Fibroblast of skin of right quadriceps (primary cell): ENCODE results near the gene BCLAF1.

Experiments used
- DNase-seq: peaks from one replicate; pipeline ENCODE4 v3.0.0-alpha.2; 2013

The BCLAF1 gene

GRCh38 chr6:136289579-136290409 is at the start of gene BCLAF1:
TSS of gene BCLAF1 (minus strand) at chr6:136289846. CDS start at chr6:136279866, 9,980 bp downstream.
- DNase-seq, result peak; percentile 99

GRCh38 chr6:136338486-136338885 is 48.8 kb upstream of the BCLAF1 start:
- DNase-seq, result no peak

GRCh38 chr6:136337606-136338005 is 48.0 kb upstream of the BCLAF1 start:
- no peak for DNase-seq

GRCh38 chr6:136337121-136337520 is 47.5 kb upstream of the BCLAF1 start:
- DNase-seq, result no peak

- no peak for DNase-seq
Measured at GRCh38 chr6:136335736-136336363, 46.2 kb upstream of the BCLAF1 start.

GRCh38 chr6:136334853-136335252 is 45.2 kb upstream of the BCLAF1 start:
- DNase-seq, result no peak

GRCh38 chr6:136334465-136334846 is 44.8 kb upstream of the BCLAF1 start:
- no peak for DNase-seq

- DNase-seq, result no peak
Measured at GRCh38 chr6:136333824-136334464, 44.3 kb upstream of the BCLAF1 start.

- no peak for DNase-seq
Measured at GRCh38 chr6:136331461-136331860, 41.8 kb upstream of the BCLAF1 start.

GRCh38 chr6:136330634-136331033 is 41.0 kb upstream of the BCLAF1 start:
- no peak for DNase-seq

- no peak for DNase-seq
Measured at GRCh38 chr6:136326038-136326553, 36.5 kb upstream of the BCLAF1 start.

GRCh38 chr6:136324686-136325380 is 35.2 kb upstream of the BCLAF1 start:
- DNase-seq, result no peak

- DNase-seq, result no peak
Measured at GRCh38 chr6:136323431-136324112, 33.9 kb upstream of the BCLAF1 start.

- no peak for DNase-seq
Measured at GRCh38 chr6:136319732-136320131, 30.1 kb upstream of the BCLAF1 start.

- peak; percentile 16 for DNase-seq
Measured at GRCh38 chr6:136318676-136319075, 29.0 kb upstream of the BCLAF1 start.

GRCh38 chr6:136317971-136318370 is 28.3 kb upstream of the BCLAF1 start:
- no peak for DNase-seq

- DNase-seq, result peak; percentile 56
Measured at GRCh38 chr6:136317021-136317694, 27.5 kb upstream of the BCLAF1 start.

GRCh38 chr6:136315594-136315993 is 25.9 kb upstream of the BCLAF1 start:
- DNase-seq, result no peak

- DNase-seq, result no peak
Measured at GRCh38 chr6:136312975-136313374, 23.3 kb upstream of the BCLAF1 start.

GRCh38 chr6:136309729-136310311 is 20.2 kb upstream of the BCLAF1 start:
- DNase-seq, result no peak

- no peak for DNase-seq
Measured at GRCh38 chr6:136309171-136309570, 19.5 kb upstream of the BCLAF1 start.
